PC-3 (cell line): ENCODE data around the gene TTC34. TPM values are rescaled to one million over a fixed set of nuclear protein-coding genes. Genes with fewer than 3 reads are reported as not detected.
"Not testable (repeated sequence)": the region's sequence is repeated elsewhere in the genome, so short reads cannot be mapped to it uniquely, and the experiment has no call there.

Experiments used
- ATAC-seq: fragments of 200-7000 bp; cut with Tn5 transposase; 2 replicates; pipeline ENCODE4 v1.9.1; 2020; ENCODE audit warnings: mild to moderate bottlenecking, moderate library complexity
- BruUV-seq: library from RNA; stranded (reverse); fragments of 400-500 nt; replicated peaks from 2 replicates; lab custom pipeline; 2021; lab: Mats Ljungman, UMichigan
- CTCF ChIA-PET: fragments of 300-600 bp; sonication (Branson Sonifier 250); formaldehyde crosslinking; loops from one replicate; lab custom pipeline; 2022; ENCODE audit warnings: antibody characterized with exemption; lab: Charles Lee
- POLR2A ChIA-PET: fragments of 300-600 bp; sonication (Branson Sonifier 250); formaldehyde crosslinking; loops from one replicate; lab custom pipeline; 2022; ENCODE audit warnings: antibody characterized with exemption; ENCODE audit not compliant: unreplicated experiment; lab: Charles Lee
- DNase-seq: peaks from one replicate; pipeline ENCODE4 v3.0.0-alpha.2; 2015
- H2AFZ ChIP-seq: fragments of 300-600 bp; sonication (generic); 2 replicates; pipeline ENCODE4 v1.6.0; 2016; ENCODE audit warnings: antibody characterized with exemption, low read length
- H3F3A ChIP-seq: fragments of 300-600 bp; sonication (generic); one replicate; pipeline ENCODE4 v1.6.0; 2017; ENCODE audit warnings: antibody characterized with exemption, low read length, control low read depth, mild to moderate bottlenecking; ENCODE audit not compliant: unreplicated experiment
- H3K27ac ChIP-seq: fragments of 300-600 bp; sonication (generic); 2 replicates; pipeline ENCODE4 v1.5.1; 2016; ENCODE audit warnings: mild to moderate bottlenecking, low read length
- H3K27me3 ChIP-seq: fragments of 300-600 bp; sonication (generic); 2 replicates; pipeline ENCODE4 v1.6.1; 2016; ENCODE audit warnings: low read length, mixed read lengths
- H3K36me3 ChIP-seq: fragments of 300-600 bp; sonication (generic); 2 replicates; pipeline ENCODE4 v1.6.1; 2016; ENCODE audit warnings: low read depth, mixed run types, low read length, mixed read lengths
- H3K4me1 ChIP-seq: fragments of 300-600 bp; sonication (generic); 2 replicates; pipeline ENCODE4 v1.5.1; 2016; ENCODE audit warnings: low read length; ENCODE audit not compliant: insufficient read depth
- H3K4me2 ChIP-seq: fragments of 300-600 bp; sonication (generic); 2 replicates; pipeline ENCODE4 v1.6.0; 2016; ENCODE audit warnings: low read length
- H3K4me3 ChIP-seq: fragments of 300-600 bp; sonication (generic); 2 replicates; pipeline ENCODE4 v1.5.1; 2016; ENCODE audit warnings: mild to moderate bottlenecking, low read length, mixed read lengths
- H3K79me2 ChIP-seq: fragments of 300-600 bp; sonication (generic); 2 replicates; pipeline ENCODE4 v1.6.1; 2017; ENCODE audit warnings: low read length, mixed read lengths
- H3K9ac ChIP-seq: fragments of 300-600 bp; sonication (generic); 2 replicates; pipeline ENCODE4 v1.6.0; 2016; ENCODE audit warnings: mild to moderate bottlenecking, low read length
- H3K9me2 ChIP-seq: fragments of 300-600 bp; sonication (generic); replicated peaks from 2 replicates; pipeline ENCODE4 v1.6.1; 2016; ENCODE audit warnings: mixed run types, low read length, mixed read lengths
- H3K9me3 ChIP-seq: fragments of 300-600 bp; sonication (generic); 2 replicates; pipeline ENCODE4 v1.6.1; 2016; ENCODE audit warnings: low read length, mixed read lengths
- H4K20me1 ChIP-seq: fragments of 300-600 bp; sonication (generic); 2 replicates; pipeline ENCODE4 v1.6.1; 2016; ENCODE audit warnings: low read length, mixed read lengths
- intact Hi-C: fragments of 100-400 bp; cut with micrococcal nuclease; formaldehyde crosslinking; loops from 2 replicates; pipeline ENCODE4 v1.9.0; 2023
- total RNA-seq: library from RNA; depleted of rRNA; stranded (reverse); fragments of >200 nt; gene quantifications from 2 replicates; pipeline ENCODE4 v1.2.3, GENCODE V29; 2014

The TTC34 gene
- total RNA-seq, 1 experiment from 2014 or later, result 0.11 TPM

DNA sequence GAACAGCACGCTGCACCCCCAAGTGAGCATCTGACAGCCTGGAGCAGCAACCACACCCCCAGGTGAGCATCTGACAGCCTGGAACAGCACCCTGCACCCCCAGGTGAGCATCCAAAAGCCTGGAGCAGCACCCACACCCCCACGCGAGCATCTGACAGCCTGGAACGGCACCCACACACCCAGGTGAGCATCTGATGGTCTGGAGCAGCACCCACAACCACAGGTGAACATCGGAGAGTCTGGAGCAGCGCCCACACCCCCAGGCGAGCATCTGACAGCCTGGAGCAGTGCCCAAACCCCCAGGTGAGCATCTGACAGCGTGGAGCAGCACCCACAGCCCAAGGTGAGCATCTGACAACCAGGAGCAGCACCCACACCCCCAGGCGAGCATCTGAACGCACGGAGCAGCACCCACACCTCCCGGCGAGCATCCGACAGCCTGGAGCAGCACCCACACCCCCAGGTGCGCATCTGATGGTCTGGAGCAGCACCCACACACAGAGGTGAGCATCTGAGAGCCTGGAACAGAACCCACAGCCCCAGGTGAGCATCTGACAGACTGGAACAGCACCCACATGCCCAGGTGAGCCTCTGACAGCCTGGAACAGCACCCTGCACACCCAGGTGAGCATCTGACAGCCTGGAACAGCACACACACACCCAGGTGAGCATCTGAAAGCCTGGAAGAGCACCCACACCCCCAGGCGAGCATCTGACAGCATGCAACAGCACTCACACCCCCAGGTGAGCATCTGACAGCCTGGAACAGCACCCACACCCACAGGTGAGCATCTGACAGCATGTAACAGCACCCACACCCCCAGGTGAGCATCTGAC is 145.7 kb downstream of the TTC34 start:
- intact Hi-C loops, H4K20me1 ChIP-seq, H3K27ac ChIP-seq, H3K79me2 ChIP-seq, H3K9ac ChIP-seq, CTCF ChIA-PET, H3K4me3 ChIP-seq, H3F3A ChIP-seq, H3K9me3 ChIP-seq, ATAC-seq, H3K9me2 ChIP-seq, H3K4me1 ChIP-seq, H3K4me2 ChIP-seq, POLR2A ChIA-PET, BruUV-seq, DNase-seq, H3K36me3 ChIP-seq, H2AFZ ChIP-seq: not testable (repeated sequence)
- H3K27me3 ChIP-seq, result peaks cover 54% of the 10 kb centered on the region

DNA sequence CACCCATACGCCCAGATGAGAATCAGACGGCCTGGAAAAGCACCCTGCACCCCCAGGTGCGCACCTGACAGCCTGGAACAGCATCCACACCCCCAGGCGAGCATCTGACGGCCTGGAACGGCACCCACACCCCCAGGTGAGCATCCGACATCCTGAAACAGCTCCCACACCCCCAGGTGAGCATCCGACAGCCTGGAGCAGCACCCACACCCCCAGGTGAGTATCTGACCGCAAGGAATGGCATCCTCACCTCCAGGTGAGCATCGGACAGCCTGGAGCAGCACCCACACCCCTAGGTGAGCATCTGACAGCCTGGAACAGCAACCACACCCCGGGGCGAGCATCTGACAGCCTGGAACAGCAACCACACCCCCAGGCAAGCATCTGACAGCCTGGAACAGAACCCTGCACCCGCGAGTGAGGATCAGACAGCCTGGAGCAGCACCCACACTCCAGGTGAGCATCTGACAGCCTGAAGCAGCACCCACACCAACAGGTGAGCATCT is 147.0 kb downstream of the TTC34 start:
- BruUV-seq, H3K4me1 ChIP-seq, H3K9me2 ChIP-seq, H3K4me2 ChIP-seq, H4K20me1 ChIP-seq, CTCF ChIA-PET, intact Hi-C loops, H3K79me2 ChIP-seq, H3F3A ChIP-seq, H3K36me3 ChIP-seq, H2AFZ ChIP-seq, H3K27ac ChIP-seq, DNase-seq, H3K9me3 ChIP-seq, H3K9ac ChIP-seq, H3K4me3 ChIP-seq, POLR2A ChIA-PET: not testable (repeated sequence)
- H3K27me3 ChIP-seq, result peaks cover 65% of the 10 kb centered on the region
- peak; percentile 18; the same call in 1 of the 2 replicates for ATAC-seq

DNA sequence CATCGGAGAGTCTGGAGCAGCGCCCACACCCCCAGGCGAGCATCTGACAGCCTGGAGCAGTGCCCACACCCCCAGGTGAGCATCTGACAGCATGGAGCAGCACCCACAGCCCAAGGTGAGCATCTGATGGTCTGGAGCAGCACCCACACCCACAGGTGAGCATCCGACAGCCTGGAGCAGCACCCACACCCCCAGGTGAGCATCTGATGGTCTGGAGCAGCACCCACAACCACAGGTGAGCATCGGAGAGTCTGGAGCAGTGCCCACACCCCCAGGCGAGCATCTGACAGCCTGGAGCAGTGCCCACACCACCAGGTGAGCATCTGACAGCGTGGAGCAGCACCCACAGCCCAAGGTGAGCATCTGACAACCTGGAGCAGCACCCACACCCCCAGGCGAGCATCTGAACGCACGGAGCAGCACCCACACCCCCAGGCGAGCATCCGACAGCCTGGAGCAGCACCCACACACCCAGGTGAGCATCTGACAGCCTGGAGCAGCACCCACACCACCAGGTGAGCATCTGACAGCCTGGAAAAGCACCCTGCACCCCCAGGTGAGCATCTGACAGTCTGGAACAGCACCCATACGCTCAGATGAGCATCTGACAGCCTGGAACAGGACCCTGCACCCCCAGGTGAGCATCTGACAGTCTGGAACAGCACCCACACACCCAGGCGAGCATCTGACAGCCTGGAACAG is 147.6 kb downstream of the TTC34 start:
- H3K79me2 ChIP-seq, H3K9ac ChIP-seq, H3K36me3 ChIP-seq, ATAC-seq, DNase-seq, H4K20me1 ChIP-seq, CTCF ChIA-PET, H3K4me2 ChIP-seq, H3K27ac ChIP-seq, H3K9me2 ChIP-seq, POLR2A ChIA-PET, BruUV-seq, H3K4me3 ChIP-seq, intact Hi-C loops, H3F3A ChIP-seq, H3K4me1 ChIP-seq, H3K9me3 ChIP-seq, H2AFZ ChIP-seq: not testable (repeated sequence)
- peaks cover 71% of the 10 kb centered on the region for H3K27me3 ChIP-seq

DNA sequence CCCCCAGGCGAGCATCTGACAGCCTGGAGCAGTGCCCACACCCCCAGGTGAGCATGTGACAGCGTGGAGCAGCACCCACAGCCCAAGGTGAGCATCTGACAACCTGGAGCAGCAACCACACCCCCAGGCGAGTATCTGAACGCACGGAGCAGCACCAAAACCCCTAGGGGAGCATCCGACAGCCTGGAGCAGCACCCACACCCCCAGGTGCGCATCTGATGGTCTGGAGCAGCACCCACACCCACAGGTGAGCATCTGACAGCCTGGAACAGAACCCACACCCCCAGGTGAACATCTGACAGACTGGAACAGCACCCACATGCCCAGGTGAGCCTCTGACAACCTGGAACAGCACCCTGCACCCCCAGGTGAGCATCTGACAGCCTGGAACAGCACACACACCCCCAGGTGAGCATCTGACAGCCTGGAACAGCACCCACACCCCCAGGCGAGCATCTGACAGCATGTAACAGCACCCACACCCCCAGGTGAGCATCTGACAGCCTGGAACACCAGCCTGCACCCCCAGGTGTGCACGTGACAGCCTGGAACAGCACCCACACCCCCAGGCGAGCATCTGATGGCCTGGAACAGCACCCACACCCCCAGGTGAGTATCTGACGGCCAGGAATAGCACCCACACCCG is 148.4 kb downstream of the TTC34 start:
- CTCF ChIA-PET, H3K9ac ChIP-seq, H3K9me3 ChIP-seq, H3K36me3 ChIP-seq, H3K9me2 ChIP-seq, intact Hi-C loops, H3K4me3 ChIP-seq, H3K79me2 ChIP-seq, DNase-seq, BruUV-seq, ATAC-seq, H3K4me1 ChIP-seq, H3F3A ChIP-seq, H2AFZ ChIP-seq, H3K4me2 ChIP-seq, H4K20me1 ChIP-seq, H3K27ac ChIP-seq, POLR2A ChIA-PET: not testable (repeated sequence)
- peaks cover 79% of the 10 kb centered on the region for H3K27me3 ChIP-seq

DNA sequence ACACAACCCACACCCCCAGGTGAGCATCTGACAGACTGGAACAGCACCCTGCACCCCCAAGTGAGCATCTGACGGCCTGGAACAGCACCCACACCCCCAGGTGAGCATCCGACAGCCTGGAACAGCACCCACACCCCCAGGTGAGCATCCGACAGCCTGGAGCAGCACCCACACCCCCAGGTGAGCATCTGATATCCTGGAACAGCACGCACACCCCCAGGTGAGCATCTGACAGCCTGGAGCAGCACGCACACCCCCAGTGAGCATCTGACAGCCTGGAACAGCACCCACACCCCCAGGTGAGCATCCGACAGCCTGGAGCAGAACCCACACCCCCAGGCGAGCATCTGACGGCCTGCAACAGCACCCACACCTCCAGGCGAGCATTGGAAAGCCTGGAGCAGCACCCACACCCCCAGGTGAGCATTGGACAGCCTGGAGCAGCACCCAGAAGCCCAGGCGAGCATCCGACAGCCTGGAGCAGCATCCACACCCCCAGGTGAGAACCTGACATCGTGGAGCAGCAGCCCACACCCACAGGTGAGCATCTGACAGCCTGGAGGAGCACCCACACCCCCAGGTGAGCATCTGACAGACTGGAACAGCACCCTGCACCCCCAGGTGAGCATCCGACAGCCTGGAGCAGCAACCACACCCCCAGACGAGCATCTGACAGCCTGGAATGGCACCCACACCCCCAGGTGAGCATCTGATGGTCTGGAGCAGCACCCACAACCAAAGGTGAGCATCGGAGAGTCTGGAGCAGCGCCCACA is 149.2 kb downstream of the TTC34 start:
- H3K9me2 ChIP-seq, H2AFZ ChIP-seq, H3K27ac ChIP-seq, ATAC-seq, H3K4me1 ChIP-seq, H3K4me2 ChIP-seq, H3K79me2 ChIP-seq, H4K20me1 ChIP-seq, H3F3A ChIP-seq, CTCF ChIA-PET, intact Hi-C loops, H3K9ac ChIP-seq, BruUV-seq, H3K4me3 ChIP-seq, H3K36me3 ChIP-seq, DNase-seq, POLR2A ChIA-PET, H3K9me3 ChIP-seq: not testable (repeated sequence)
- H3K27me3 ChIP-seq, result peaks cover 86% of the 10 kb centered on the region
